GM18868 (cell line): ENCODE measurements around the gene CPT2.

ENCODE experiments used
- ATAC-seq: cut with Tn5 transposase; IDR thresholded peaks from one replicate; pipeline ENCODE4 v1.9.1; 2021; ENCODE audit warnings: mild to moderate bottlenecking, moderate library complexity; ENCODE audit not compliant: unreplicated experiment

CPT2 gene

DNA sequence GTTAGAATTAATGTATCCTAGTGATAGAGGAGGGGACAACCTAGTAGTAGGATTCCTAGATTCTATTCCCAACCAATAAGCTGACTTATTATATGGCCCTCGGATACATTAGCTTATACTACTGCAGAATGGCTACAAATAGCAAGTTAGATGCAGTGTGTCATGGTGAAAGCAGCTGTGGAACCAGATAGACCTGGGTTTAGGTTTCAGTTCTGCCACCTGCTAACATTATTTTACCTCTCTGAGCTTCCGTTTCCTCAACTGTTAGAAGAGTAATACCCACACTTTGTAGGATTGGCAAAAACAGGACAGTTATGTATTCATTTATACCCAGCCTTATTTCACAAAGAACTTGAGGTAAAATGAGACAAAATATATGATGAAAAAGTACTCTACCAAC is 63.3 kb downstream of the CPT2 start:
- ATAC-seq, result peak; percentile 81

- ATAC-seq, result no peak
Observed at GRCh38 chr1:53260631-53261247, 64.1 kb downstream of the CPT2 start.

DNA sequence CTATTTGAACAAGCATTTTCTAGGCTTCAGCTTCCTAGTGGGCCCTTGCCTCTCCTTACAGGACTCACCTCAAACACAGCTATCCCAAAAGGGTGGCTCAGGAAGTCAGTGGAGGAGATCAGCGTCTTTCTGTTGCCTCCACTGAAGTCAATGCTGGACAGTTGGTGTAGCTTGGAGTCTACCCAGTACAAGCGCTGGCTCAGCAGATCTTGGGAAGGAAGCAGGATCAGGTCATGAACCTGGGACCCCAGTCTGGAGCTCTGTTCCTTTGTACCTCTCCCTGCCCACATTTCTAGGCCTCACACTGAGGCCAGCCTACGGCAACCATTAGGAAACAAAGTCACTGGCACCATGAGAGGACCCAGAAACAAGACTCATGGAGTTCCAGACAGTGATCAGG is 65.4 kb downstream of the CPT2 start:
- ATAC-seq, result no peak
